NCI-H187 treated with DMSO at 0.1 percent for 48 hours (cell line): ENCODE measurements around the gene SCT.
"Not testable (repeated sequence)": the region's sequence is repeated elsewhere in the genome, so short reads cannot be mapped to it uniquely, and the experiment has no call there.

Experiments
- DNase-seq: peaks from one replicate; lab custom pipeline; 2025; lab: John Stamatoyannopoulos, UW

The SCT gene, protein sequence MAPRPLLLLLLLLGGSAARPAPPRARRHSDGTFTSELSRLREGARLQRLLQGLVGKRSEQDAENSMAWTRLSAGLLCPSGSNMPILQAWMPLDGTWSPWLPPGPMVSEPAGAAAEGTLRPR

GRCh38 chr11:626475-627307 lies at the start of gene SCT:
Gene SCT, minus strand, starts transcription at chr11:627181. Its CDS starts 38 bp downstream, at chr11:627143.
- DNase-seq = no peak

GRCh38 chr11:674406-674805 lies 47.4 kb upstream of the SCT start:
- DNase-seq = no peak

- DNase-seq = no peak
These were observed 46.9 kb upstream of the SCT start for GRCh38 chr11:673866-674265.

GRCh38 chr11:665704-666281 lies 38.8 kb upstream of the SCT start:
- no peak for DNase-seq

DNA sequence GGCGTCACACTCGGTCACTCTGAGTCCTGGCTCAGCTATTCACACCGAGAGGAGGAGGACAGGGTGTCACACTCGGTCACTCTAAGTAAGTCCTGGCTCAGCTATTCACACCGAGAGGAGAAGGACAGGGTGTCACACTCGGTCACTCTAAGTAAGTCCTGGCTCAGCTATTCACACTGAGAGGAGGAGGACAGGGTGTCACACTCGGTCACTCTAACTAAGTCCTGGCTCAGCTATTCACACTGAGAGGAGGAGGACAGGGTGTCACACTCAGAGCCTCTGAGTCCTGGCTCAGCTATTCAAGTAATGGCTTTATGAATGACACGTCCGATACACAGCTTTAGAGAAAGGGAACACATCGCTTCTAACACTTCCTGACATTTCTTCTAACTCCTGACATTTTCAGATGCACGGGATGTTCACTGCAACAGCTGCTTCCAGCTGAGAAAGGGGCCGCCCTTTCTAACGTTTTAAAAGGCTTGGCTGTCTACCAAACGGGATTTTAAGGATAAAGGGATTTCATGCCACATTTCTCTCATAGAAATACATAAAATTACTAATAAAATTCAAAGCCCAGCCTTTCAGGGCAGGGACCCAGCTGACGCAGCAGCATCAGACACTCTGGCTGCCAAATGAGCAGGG lies 38.2 kb upstream of the SCT start:
- DNase-seq = no peak

DNA sequence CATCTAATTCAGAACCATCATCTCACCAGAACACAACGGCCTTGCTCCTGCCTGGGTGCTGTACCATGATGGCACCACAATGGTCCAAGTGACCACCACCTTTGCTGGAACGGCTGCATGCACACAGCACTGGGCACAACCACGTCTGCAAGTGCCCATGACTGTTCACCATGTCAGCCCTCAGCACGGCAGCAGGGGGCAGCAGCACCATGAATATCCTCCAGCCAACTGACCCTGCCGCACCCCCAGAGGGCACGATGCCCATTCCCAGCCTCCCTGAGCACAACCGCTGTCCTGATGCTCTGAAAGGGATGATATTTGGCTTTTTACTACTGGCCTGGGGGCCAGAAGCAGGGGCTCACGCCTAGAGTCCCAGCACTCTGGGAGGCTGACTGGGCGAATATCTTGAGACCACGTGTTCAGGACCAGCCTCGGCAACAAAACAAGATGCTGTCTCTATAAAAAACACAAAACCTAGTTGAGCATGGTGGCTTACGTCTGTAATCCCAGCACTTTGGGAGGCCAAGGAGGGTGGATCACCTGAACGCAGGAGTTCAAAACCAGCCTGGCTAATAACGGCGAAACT lies 35.8 kb upstream of the SCT start:
- DNase-seq = no peak

- DNase-seq = no peak
These were observed 33.9 kb upstream of the SCT start for GRCh38 chr11:660681-661444.

DNA sequence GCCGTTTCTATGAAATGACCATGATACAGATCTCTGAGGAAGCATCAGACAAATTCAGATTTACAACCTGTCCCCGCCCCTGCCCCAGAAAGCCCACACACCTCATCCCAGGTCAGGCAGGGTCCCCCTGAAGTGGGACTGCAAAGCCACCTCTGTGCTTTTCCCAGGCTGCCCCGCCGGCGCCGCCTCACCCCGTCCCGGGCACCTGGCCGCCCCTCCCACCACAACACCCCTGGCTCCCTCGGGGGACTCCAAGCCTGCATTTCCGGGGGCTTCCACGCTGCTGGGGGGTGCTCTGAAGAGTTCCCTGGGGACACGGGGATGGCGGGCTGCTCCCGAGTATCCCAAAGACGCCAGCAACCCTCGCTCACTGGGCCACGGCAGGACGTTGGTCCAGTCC lies 33.3 kb upstream of the SCT start:
- DNase-seq = no peak

- DNase-seq = no peak
These were observed 32.6 kb upstream of the SCT start for GRCh38 chr11:659532-660085.

- DNase-seq = no peak
These were observed 30.7 kb upstream of the SCT start for GRCh38 chr11:657691-658126.

DNA sequence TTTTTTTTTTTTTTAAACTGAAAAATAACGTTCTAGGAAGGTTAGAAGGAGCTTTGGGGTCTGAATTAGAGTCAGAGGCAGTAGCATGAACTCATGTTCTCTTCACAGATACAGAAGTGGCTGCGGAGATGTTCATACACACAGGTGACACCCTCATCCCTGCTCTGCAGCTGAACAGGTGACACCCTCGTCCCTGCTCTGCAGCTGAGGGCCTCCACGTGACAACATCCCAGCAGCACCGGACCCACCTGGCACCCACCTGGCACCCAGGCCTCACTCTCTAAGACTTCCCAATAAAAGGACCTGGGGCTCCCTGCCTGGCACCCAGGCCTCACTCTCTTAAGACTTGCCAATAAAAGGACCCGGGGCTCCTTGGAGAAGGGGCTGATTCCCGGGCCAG lies 29.9 kb upstream of the SCT start:
- DNase-seq = no peak

DNA sequence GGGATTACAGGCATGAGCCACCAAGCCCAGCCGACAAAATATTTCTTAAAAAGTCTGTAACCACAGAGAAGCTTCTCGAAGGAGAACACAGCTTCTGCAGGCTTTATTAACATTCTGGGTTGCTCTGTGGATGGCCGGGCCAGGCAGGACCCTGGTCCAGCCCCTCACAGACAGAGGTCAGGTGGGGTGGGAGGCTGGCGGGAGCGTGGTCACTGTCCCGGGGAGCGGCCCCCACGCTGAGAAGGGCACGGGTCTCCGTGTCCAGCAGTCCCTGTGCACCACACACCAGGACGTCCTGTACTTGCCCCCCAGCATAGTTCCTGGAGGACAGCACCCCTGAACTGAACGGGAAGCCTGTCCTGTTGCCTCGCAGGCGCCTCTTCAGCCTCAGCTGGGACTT lies 29.4 kb upstream of the SCT start:
- no peak for DNase-seq

DNA sequence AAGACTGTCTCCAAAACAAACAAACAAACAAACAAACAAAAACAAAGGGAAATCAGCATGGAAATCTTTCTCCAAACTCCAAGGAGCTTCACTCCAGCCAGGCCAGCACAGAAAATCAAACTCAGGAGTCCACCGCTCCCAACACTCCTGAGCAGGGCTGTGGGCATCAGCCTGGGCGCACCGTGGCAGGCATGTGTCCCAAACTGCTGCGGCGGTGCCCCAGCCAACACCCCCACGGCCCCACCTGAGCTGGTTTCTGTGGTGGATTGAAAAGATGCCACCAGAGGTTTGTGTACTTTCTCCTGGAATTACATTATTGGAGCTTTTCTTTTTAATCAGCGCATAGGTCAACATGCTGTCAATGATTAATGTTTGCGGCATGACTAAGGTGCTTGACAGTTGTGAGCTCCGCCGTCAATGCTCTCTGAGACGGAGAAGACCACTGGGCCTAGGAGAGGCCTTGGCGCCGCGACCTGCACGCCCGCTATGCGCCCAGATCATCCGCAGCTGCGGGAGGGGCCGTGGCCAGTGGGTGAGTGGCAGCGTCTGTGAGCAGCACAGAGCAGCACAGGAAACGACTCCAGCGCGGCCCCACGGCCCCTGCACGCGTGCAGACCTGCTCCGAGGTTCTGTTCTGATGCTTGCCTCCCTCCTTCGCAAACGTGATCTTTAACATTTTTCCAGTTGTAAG lies 28.2 kb upstream of the SCT start:
- no peak for DNase-seq

DNA sequence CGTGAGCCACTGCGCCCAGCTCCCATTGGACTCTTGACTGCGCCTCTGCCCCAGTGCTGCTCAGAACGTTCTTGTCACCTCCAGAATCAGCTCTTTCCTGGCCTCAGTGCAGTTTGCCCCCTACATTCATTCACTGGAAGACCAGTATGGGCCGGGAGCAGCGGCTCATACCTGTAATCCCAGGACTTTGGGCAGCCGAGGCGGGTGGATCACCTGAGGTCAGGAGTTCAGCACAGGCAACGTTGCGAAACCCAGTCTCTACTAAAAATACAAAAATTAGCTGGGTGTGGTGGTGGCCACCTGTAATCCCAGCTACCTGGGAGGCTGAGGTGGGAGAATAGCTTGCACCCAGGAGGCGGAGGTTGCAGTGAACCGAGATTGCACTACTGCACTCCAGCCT lies 27.5 kb upstream of the SCT start:
- DNase-seq = not testable (repeated sequence)

DNA sequence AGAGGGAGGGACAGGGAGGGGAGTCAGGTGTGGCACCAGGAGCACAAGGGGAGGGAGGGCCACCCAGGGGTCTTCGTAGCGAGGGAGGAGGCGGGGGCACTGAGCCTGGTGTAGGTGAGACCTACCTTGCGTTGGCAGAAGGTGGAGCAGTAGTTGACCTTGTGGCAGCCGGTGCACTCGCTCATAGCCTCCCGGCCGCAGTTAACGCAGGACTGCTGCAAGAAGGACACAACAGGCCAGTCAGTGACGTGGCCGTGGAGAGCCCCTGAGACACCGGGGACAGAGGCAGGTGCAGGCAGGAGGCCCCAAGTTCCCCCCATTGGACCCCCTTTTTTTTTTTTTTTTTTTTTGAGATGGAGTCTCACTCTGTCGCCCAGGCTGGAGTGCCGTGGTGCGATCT lies 26.9 kb upstream of the SCT start:
- no peak for DNase-seq

GRCh38 chr11:653136-653535 lies 26.2 kb upstream of the SCT start:
- not testable (repeated sequence) for DNase-seq

- DNase-seq = no peak
These were observed 23.5 kb upstream of the SCT start for GRCh38 chr11:650482-650881.

- DNase-seq = not testable (repeated sequence)
These were observed 20.7 kb upstream of the SCT start for GRCh38 chr11:647672-648158.

- no peak for DNase-seq
These were observed 19.2 kb upstream of the SCT start for GRCh38 chr11:646214-646613.

- DNase-seq = no peak
These were observed 18.6 kb upstream of the SCT start for GRCh38 chr11:645536-645935.
